Neural cell (in vitro differentiated cells): Measurements from ENCODE around the gene ACTR1B. TPM values are rescaled to one million over a fixed set of nuclear protein-coding genes. Genes with fewer than 3 reads are reported as not detected.

Experiments used
- H2AFZ ChIP-seq: fragments of 200-600, 300-800 bp; sonication (generic), shearing (Covaris generic); 2 replicates; pipeline ENCODE4 v1.6.0; 2014; ENCODE audit warnings: low read depth, mild to moderate bottlenecking, antibody characterized with exemption, low read length, moderate library complexity
- H3F3A ChIP-seq: fragments of 200-600 bp; shearing (Covaris generic); 2 replicates; pipeline ENCODE4 v1.6.1; 2016; ENCODE audit warnings: mild to moderate bottlenecking, moderate library complexity, mixed read lengths, antibody characterized with exemption, low read length; ENCODE audit not compliant: insufficient read depth, poor library complexity, severe bottlenecking
- H3K27ac ChIP-seq: fragments of 200-600, 300-800 bp; sonication (generic), shearing (Covaris generic); 2 replicates; pipeline ENCODE4 v1.5.1; 2014; ENCODE audit warnings: mild to moderate bottlenecking, low read length, moderate library complexity
- H3K27me3 ChIP-seq: fragments of 300-800, 200-600 bp; sonication (generic), shearing (Covaris generic); 2 replicates; pipeline ENCODE4 v1.6.0; 2014; ENCODE audit warnings: mild to moderate bottlenecking, low read depth, low read length, moderate library complexity; ENCODE audit not compliant: insufficient read depth
- H3K36me3 ChIP-seq: fragments of 300-800, 200-600 bp; sonication (generic), shearing (Covaris generic); 2 replicates; pipeline ENCODE4 v1.5.1; 2014; ENCODE audit warnings: mild to moderate bottlenecking, antibody characterized with exemption, low read length, moderate library complexity; ENCODE audit not compliant: insufficient read depth
- H3K4me2 ChIP-seq: fragments of 300-800, 200-600 bp; sonication (generic), shearing (Covaris generic); 2 replicates; pipeline ENCODE4 v1.6.0; 2014; ENCODE audit warnings: mild to moderate bottlenecking, low read length
- H3K4me3 ChIP-seq: fragments of 300-800, 200-600 bp; sonication (generic), shearing (Covaris generic); 2 replicates; pipeline ENCODE4 v1.5.1; 2014; ENCODE audit warnings: mild to moderate bottlenecking, low read length, moderate library complexity
- H3K79me2 ChIP-seq: fragments of 200-600 bp; shearing (Covaris generic); replicated peaks from 2 replicates; pipeline ENCODE4 v1.6.0; 2014; ENCODE audit warnings: mild to moderate bottlenecking, low read length, moderate library complexity; ENCODE audit not compliant: insufficient read depth
- H3K9ac ChIP-seq: fragments of 300-800, 200-600 bp; sonication (generic), shearing (Covaris generic); 2 replicates; pipeline ENCODE4 v1.6.1; 2016; ENCODE audit warnings: mild to moderate bottlenecking, low read length, mixed read lengths
- H3K9me2 ChIP-seq: fragments of 200-600 bp; shearing (Covaris generic); 2 replicates; pipeline ENCODE4 v1.6.1; 2016; ENCODE audit warnings: mild to moderate bottlenecking, low read length, mixed read lengths; ENCODE audit not compliant: insufficient read depth
- H3K9me3 ChIP-seq: fragments of 200-600, 300-800 bp; sonication (generic), shearing (Covaris generic); 2 replicates; pipeline ENCODE4 v1.6.1; 2016; ENCODE audit warnings: mild to moderate bottlenecking, mixed run types, low read length, moderate library complexity, mixed read lengths
- H4K20me1 ChIP-seq: fragments of 200-600 bp; shearing (Covaris generic); 2 replicates; pipeline ENCODE4 v1.6.1; 2016; ENCODE audit warnings: mild to moderate bottlenecking, mixed run types; ENCODE audit not compliant: insufficient read depth
- CTCF ChIP-seq: fragments of 450-650 bp; IDR thresholded peaks from 2 replicates; pipeline ENCODE4 v1.5.1; 2014; ENCODE audit warnings: antibody characterized with exemption, mild to moderate bottlenecking, moderate library complexity; ENCODE audit not compliant: poor library complexity, severe bottlenecking
- EP300 ChIP-seq: fragments of 450-650 bp; conservative IDR thresholded peaks from 2 replicates; pipeline ENCODE4 v1.6.1; 2014; ENCODE audit warnings: antibody characterized with exemption, mild to moderate bottlenecking, moderate library complexity; ENCODE audit not compliant: poor library complexity, severe bottlenecking
- EZH2 ChIP-seq: fragments of 200-600, 300-800 bp; shearing (Covaris generic), sonication (generic); IDR thresholded peaks from 2 replicates; pipeline ENCODE4 v1.6.1; 2014; ENCODE audit warnings: antibody characterized with exemption, low read length, borderline replicate concordance, mild to moderate bottlenecking; ENCODE audit not compliant: insufficient read depth, poor library complexity, severe bottlenecking
- MXI1 ChIP-seq: fragments of 450-650 bp; conservative IDR thresholded peaks from 2 replicates; pipeline ENCODE4 v1.6.1; 2014; ENCODE audit warnings: antibody characterized with exemption, mild to moderate bottlenecking; ENCODE audit not compliant: poor library complexity, severe bottlenecking
- POLR2AphosphoS5 ChIP-seq: IDR thresholded peaks from 2 replicates; pipeline ENCODE4 v1.6.1; 2012
- RAD21 ChIP-seq: fragments of 450-650 bp; conservative IDR thresholded peaks from 2 replicates; pipeline ENCODE4 v1.6.1; 2014; ENCODE audit warnings: antibody characterized with exemption, mild to moderate bottlenecking, moderate library complexity
- REST ChIP-seq: IDR thresholded peaks from 2 replicates; pipeline ENCODE4 v1.6.1; 2012; ENCODE audit warnings: borderline replicate concordance
- SMC3 ChIP-seq: fragments of 450-650 bp; conservative IDR thresholded peaks from 2 replicates; pipeline ENCODE4 v1.6.1; 2014; ENCODE audit warnings: antibody characterized with exemption, mild to moderate bottlenecking, moderate library complexity; ENCODE audit not compliant: poor library complexity
- TAF1 ChIP-seq: IDR thresholded peaks from 2 replicates; pipeline ENCODE4 v1.6.1; 2012; ENCODE audit warnings: low read depth
- polyA plus RNA-seq: library from polyadenylated mRNA; depleted of rRNA; stranded (reverse); fragments of >200 nt; gene quantifications from 2 replicates; pipeline ENCODE4 v1.2.3, GENCODE V29; 2014

ACTR1B gene
- polyA plus RNA-seq, 1 donor from 2014 or later = 138 TPM

- no peak for TF ChIP-seq SMC3
- TF ChIP-seq POLR2AphosphoS5 = no peak
- TF ChIP-seq TAF1 = no peak
- no peak for TF ChIP-seq EP300
- no peak for TF ChIP-seq EZH2
- TF ChIP-seq MXI1 = no peak
- no peak for TF ChIP-seq REST
- TF ChIP-seq CTCF = no peak
- TF ChIP-seq RAD21 = no peak
- H3K27ac ChIP-seq = no peak overlapping the region
- H3F3A ChIP-seq = no peaks in the 10 kb centered on the region
Measured at GRCh38 chr2:97654309-97654708, 9.5 kb downstream of the ACTR1B start.

GRCh38 chr2:97653874-97654273 is 10.0 kb downstream of the ACTR1B start:
- H3K79me2 ChIP-seq = no peaks in the 10 kb centered on the region
- H3K27me3 ChIP-seq = no peaks in the 10 kb centered on the region
- H2AFZ ChIP-seq = no peak overlapping the region
- no peaks in the 10 kb centered on the region for H3F3A ChIP-seq
- H3K4me3 ChIP-seq = no peak overlapping the region
- no peak overlapping the region for H3K27ac ChIP-seq
- no peaks in the 10 kb centered on the region for H3K9me2 ChIP-seq
- H4K20me1 ChIP-seq = no peaks in the 10 kb centered on the region
- no peaks in the 10 kb centered on the region for H3K36me3 ChIP-seq
- TF ChIP-seq CTCF (no peak), SMC3 (no peak), POLR2AphosphoS5 (no peak), RAD21 (no peak), EP300 (no peak), EZH2 (no peak), TAF1 (no peak), REST (no peak), MXI1 (no peak)
- H3K9ac ChIP-seq = no peak overlapping the region
- H3K4me2 ChIP-seq = no peak overlapping the region
- H3K9me3 ChIP-seq = no peaks in the 10 kb centered on the region

More at GRCh38 chr2:97654309-97654708, 9.5 kb downstream of the ACTR1B start:
- Histone ChIP-seq H3K9me2 (no peaks in the 10 kb centered on the region), H3K4me2 (no peak overlapping the region), H2AFZ (no peak overlapping the region), H4K20me1 (no peaks in the 10 kb centered on the region), H3K9me3 (no peaks in the 10 kb centered on the region), H3K27me3 (no peaks in the 10 kb centered on the region), H3K4me3 (no peak overlapping the region), H3K9ac (no peak overlapping the region), H3K79me2 (no peaks in the 10 kb centered on the region), H3K36me3 (no peaks in the 10 kb centered on the region)
